Activated CD4-positive, alpha-beta T cell treated with anti-CD3 and anti-CD28 coated beads for 24 hours (primary cell): ENCODE results near the gene PLPP7.
"Not testable (repeated sequence)": the region's sequence is repeated elsewhere in the genome, so short reads cannot be mapped to it uniquely, and the experiment has no call there.

ENCODE experiments used
- DNase-seq, 2 donors: peaks; one replicate each; pipeline ENCODE4 v3.0.0-alpha.2; 2020; ENCODE audit warnings: low read depth in 2 of 2

Gene PLPP7

DNA sequence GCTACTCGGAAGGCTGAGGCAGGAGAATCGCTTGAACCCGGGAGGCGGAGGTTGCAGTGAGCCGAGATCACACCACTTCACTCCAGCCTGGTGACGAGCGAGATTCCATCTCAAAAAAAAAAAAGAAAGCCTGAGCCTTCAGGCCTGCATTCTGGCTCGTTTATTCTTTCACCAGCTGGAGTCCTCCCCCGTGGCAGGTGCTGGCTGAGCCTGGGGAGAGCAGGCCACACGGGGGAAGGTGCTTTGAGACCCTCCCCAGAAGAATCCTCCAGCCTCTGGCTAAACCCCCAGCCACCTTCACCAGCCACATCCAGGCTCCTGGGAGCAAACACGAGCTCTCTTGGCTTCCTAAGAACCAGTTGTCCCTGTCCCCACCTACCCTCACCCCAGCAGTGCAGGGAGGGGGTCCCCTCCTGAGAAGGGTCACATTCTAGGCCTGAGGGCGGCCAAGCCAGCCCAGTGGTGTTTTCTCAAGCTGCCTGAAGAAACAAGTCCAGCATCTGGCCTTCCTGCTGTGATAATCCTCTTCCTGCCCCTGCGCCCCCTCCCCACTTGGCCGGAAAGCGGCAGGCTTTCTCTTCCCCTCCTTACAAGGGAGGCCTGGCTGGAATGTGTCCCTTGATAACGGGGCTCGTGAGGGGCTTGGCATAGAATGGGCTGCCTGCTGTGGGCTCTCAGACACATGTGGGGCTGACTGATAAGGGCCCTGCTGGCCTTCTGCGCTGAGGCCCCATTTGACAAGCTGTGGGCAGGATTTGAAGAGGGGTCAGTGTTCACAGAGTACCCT is 41.5 kb downstream of the PLPP7 start:
- no peak for DNase-seq

GRCh38 chr9:131331996-131332395 is 42.5 kb downstream of the PLPP7 start:
- not testable (repeated sequence) for DNase-seq

DNA sequence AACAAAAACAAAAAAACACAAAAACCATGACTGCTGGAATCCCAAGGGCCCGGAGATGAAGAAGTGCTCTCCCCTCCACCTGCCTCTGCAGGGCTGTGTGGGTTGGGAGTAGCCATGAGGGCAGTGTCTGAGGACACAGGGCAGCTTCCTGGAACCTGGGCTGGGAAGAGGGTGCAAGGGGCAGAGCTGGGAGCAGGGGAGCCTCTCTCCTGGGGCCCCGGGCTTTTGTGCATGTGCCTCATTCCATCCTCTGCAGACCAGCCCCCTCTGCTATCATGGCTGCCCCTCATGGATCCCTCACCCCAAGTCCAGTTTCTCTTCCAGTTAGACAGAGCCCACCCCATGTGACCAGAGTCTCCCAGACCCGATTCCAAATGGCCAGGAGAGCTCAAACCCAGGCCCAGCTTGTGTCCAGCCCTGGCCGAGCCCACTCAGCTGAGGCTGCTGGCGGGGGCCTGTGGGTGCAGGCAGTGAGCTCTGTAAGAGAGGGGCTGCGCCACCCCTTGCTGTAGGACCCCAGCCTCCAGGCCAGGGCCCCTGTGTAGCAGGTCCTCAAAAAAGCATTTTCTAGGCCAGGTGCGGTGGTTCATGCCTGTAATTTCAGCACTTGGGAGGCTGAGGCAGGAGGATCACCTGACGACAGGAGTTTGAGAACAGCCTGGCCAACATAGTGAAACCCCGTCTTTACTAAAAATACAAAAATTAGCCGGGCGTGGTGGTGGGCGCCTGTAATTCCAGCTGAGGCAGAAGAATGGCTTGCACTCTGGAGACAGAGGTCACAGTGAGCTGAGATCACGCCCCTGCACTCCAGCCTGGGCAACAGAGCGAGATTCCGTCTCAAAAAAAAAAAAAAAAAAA is 44.5 kb downstream of the PLPP7 start:
- no peak for DNase-seq

DNA sequence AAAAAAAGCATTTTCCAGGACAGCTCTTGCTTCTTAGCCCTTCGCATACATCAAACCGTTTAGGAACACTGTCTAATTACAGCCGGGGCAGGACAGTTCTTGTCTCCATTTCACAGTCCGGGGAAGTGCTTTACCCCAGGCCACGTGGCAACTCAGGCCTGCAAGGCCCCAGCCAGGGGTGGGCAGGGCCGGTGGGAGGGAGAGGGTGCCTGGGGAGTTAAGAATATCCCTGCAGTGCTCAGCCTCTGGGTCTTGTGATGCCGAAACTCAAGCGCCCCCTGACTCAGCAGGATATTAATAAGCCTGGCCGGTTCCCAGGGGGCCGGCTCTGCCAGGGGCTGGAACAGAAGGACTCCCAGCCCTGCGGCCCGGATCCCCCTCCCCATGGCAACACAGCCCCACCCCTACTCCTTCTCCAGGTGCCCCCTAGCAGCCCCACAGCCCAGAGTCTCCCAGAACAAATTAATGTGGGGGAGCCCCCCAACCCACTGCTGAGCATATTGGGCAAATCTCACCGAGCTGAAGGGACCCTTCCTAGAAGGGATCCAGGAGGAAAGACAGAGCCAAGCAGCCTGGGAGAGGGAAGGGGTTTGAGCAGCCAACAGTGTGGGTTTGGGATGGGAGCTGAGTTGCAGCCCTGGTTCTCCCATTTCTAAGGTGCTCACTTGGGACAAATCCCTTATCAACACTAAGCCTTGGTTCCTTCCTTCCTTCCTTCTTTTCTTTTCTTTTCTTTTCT is 45.3 kb downstream of the PLPP7 start:
- DNase-seq = no peak

GRCh38 chr9:131335368-131335755 is 45.8 kb downstream of the PLPP7 start:
- DNase-seq = no peak

GRCh38 chr9:131337131-131337848 is 47.8 kb downstream of the PLPP7 start:
- no peak for DNase-seq

DNA sequence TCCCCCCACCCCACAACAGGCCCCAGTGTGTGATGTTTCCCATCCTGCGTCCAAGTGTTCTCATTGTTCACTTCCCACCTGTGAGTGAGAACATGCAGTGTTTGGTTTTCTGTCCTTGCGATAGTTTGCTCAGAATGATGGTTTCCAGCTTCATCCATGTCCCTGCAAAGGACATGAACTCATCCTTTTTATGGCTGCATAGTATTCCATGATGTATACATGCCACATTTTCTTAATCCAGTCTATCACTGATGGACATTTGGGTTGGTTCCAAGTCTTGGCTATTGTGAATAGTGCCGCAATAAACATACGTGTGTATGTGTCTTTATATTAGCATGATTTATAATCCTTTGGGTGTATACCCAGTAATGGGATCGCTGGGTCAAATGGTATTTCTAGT is 49.7 kb downstream of the PLPP7 start:
- DNase-seq = not testable (repeated sequence)

DNA sequence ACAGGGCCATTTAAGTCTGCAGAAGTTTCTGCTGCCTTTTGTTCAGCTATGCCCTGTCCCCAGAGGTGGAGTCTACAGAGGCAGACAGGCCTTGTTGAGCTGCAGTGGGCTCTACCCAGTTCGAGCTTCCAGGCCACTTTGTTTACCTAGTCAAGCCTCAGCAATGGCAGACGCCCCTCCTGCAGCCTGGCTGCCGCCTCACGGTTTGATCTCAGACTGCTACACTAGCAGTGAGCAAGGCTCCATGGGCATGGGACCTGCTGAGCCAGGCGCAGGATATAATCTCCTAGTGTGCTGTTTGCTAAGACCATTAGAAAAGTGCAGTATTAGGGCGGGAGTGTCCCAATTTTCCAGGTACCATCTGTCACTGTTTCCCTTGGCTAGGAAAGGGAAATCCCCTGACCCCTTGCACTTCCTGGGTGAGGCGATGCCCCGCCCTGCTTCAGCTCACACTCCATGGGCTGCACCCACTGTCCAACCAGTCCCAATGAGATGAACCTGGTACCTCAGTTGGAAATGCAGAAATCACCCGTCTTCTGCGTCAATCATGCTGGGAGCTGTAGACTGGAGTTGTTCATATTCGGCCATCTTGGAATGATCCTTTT is 55.5 kb downstream of the PLPP7 start:
- not testable (repeated sequence) for DNase-seq

GRCh38 chr9:131346559-131346958 is 57.0 kb downstream of the PLPP7 start:
- DNase-seq = no peak

DNA sequence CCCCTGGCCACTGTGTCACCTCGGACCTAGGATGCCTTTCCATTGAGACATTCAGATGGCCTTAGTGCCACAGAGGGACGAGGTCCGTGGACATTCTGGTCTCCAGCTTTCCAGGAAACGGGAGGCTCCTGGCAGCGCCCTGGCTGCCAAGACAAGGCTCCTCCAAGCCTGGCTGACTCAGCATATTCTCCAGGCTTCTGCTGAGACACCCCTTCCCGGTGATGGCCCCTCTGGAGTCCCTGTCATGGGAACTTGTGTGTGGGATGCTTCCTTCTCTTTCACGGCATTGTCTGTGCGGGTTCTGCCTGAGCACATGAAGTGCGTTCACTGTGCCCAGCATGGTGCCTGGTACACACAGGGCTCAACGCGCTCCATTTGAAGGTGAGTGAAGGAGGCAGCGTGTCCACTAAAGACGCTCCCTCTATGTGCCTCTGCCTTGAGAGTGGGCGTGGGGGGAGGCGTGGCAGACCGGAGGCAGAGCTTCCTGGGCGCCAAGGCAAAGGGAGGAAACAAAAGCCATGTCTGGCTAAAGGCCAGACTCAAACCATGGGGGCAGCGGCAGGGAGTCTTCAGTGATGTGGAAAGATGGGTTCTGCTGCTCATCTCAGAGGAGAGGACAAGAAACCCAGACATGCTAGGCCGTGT is 58.0 kb downstream of the PLPP7 start:
- DNase-seq = no peak

GRCh38 chr9:131348631-131349521 is 59.4 kb downstream of the PLPP7 start:
- DNase-seq = no peak

DNA sequence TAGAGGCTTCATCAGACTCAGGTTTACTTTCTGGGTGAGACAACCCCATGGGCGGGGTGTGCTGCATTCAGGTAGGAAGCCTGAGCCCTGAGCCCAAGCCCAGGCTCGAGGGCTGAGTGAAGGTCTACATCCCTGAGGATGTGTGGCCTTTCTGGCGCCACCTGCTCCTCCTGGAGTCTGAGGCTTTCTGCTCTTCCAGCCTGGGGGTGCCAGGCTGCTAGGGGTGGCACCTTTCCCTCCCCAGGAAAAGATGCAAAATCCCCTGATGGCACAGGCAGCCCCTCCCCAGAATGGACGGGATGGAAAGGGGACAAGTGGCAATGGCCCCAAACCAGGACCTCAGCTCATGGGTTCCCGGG is 60.0 kb downstream of the PLPP7 start:
- DNase-seq = no peak

GRCh38 chr9:131349881-131350563 is 60.5 kb downstream of the PLPP7 start:
- peak; percentile 80 to 83 for DNase-seq

GRCh38 chr9:131356479-131356878 is 67.0 kb downstream of the PLPP7 start:
- DNase-seq = not testable (repeated sequence)

DNA sequence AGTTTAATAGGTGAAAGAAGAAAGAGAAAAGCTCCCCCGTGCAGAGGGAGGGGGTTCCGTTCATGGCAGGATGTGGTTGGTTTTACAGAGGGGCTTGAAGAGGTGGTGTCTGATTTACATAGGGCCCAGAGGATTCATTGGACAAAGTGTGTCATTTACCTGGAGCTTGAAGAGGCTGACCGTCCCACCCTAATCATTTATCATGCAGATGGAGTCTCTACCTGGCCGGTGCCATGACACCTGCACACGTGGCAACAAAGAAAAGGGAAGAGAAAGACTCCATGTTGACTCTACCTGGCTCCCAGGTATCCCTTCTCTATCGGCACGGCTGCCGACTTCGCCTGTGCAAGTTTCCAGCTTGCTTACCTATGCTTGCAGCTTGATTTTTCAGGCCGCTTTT is 69.0 kb downstream of the PLPP7 start:
- DNase-seq = no peak
